Brain microvascular endothelial cell (primary cell): ENCODE results near the gene PEX5L.

Experiments used
- DNase-seq: peaks from one replicate; pipeline ENCODE4 v3.0.0-alpha.2; 2020
- H3K27ac ChIP-seq: fragments of 250-450 bp; sonication (Bioruptor Pico); 2 replicates; pipeline ENCODE4 v1.5.1; 2020; ENCODE audit warnings: mild to moderate bottlenecking, moderate library complexity
- H3K27me3 ChIP-seq: fragments of 250-450 bp; sonication (Bioruptor Pico); replicated peaks from 2 replicates; pipeline ENCODE4 v1.5.1; 2020; ENCODE audit warnings: mild to moderate bottlenecking
- H3K36me3 ChIP-seq: fragments of 250-450 bp; sonication (Bioruptor Pico); replicated peaks from 2 replicates; pipeline ENCODE4 v1.5.1; 2020; ENCODE audit warnings: mild to moderate bottlenecking
- H3K4me3 ChIP-seq: 2 replicates; pipeline ENCODE4 v1.5.1; 2011; ENCODE audit warnings: low read depth, mild to moderate bottlenecking, control low read depth, low read length, moderate library complexity
- in situ Hi-C: cut with HindIII; loops from 2 replicates; pipeline ENCODE4 v1.10.0; 2017; ENCODE audit warnings: low sequenced_read_pairs, low pct_ligation_motif_present
- TF ChIP-seq, protein P1 (sequence below): IDR thresholded peaks from 2 replicates; pipeline ENCODE4 v1.5.1; 2011; ENCODE audit warnings: low read depth, mild to moderate bottlenecking, moderate library complexity, low read length, control low read depth, inconsistent platforms; ENCODE audit errors: missing control alignments

Gene PEX5L

GRCh38 chr3:179957264-179957845 is 79.4 kb downstream of the PEX5L start:
- DNase-seq: no peak
- Histone ChIP-seq H3K4me3 (no peak overlapping the region), H3K36me3 (no peaks in the 10 kb centered on the region), H3K27me3 (no peaks in the 10 kb centered on the region), H3K27ac (no peak overlapping the region)
- TF ChIP-seq, protein P1, sequence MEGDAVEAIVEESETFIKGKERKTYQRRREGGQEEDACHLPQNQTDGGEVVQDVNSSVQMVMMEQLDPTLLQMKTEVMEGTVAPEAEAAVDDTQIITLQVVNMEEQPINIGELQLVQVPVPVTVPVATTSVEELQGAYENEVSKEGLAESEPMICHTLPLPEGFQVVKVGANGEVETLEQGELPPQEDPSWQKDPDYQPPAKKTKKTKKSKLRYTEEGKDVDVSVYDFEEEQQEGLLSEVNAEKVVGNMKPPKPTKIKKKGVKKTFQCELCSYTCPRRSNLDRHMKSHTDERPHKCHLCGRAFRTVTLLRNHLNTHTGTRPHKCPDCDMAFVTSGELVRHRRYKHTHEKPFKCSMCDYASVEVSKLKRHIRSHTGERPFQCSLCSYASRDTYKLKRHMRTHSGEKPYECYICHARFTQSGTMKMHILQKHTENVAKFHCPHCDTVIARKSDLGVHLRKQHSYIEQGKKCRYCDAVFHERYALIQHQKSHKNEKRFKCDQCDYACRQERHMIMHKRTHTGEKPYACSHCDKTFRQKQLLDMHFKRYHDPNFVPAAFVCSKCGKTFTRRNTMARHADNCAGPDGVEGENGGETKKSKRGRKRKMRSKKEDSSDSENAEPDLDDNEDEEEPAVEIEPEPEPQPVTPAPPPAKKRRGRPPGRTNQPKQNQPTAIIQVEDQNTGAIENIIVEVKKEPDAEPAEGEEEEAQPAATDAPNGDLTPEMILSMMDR: no peak
- in situ Hi-C loops: no loop called here

DNA sequence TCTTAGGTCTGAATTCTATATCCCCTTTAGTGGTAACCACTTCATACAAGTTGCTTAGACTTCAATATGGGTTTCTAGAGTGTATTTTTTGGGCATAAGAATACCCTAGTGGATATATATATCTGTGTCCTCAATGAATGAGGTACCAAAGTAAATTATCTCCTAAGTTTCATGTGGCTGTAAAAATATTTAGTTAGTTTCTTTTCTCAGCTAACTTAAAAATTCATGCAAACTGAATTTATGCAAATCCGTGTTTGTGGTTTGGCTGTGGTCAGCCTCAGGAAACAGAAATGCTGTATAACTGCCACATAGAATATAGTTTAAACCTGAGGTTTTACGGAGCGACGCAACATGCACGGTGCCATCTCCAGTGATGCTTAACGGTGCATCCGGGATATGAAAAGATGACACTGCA is 80.3 kb downstream of the PEX5L start:
- TF ChIP-seq, protein P1: no peak
- DNase-seq: no peak
- no peak overlapping the region for H3K4me3 ChIP-seq
- no peak overlapping the region for H3K27ac ChIP-seq
- no peaks in the 10 kb centered on the region for H3K27me3 ChIP-seq
- H3K36me3 ChIP-seq: no peaks in the 10 kb centered on the region
- in situ Hi-C loops: no loop called here

- no peaks in the 10 kb centered on the region for H3K27me3 ChIP-seq
- TF ChIP-seq, protein P1: no peak
- H3K4me3 ChIP-seq: no peak overlapping the region
- in situ Hi-C loops: no loop called here
- H3K27ac ChIP-seq: no peak overlapping the region
- H3K36me3 ChIP-seq: no peaks in the 10 kb centered on the region
- no peak for DNase-seq
Measured at GRCh38 chr3:179955809-179956208, 80.9 kb downstream of the PEX5L start.

- H3K27ac ChIP-seq: no peak overlapping the region
- TF ChIP-seq, protein P1: no peak
- H3K36me3 ChIP-seq: no peaks in the 10 kb centered on the region
- H3K4me3 ChIP-seq: no peak overlapping the region
- in situ Hi-C loops: no loop called here
- no peak for DNase-seq
- H3K27me3 ChIP-seq: no peaks in the 10 kb centered on the region
Measured at GRCh38 chr3:179955286-179955685, 81.5 kb downstream of the PEX5L start.

DNA sequence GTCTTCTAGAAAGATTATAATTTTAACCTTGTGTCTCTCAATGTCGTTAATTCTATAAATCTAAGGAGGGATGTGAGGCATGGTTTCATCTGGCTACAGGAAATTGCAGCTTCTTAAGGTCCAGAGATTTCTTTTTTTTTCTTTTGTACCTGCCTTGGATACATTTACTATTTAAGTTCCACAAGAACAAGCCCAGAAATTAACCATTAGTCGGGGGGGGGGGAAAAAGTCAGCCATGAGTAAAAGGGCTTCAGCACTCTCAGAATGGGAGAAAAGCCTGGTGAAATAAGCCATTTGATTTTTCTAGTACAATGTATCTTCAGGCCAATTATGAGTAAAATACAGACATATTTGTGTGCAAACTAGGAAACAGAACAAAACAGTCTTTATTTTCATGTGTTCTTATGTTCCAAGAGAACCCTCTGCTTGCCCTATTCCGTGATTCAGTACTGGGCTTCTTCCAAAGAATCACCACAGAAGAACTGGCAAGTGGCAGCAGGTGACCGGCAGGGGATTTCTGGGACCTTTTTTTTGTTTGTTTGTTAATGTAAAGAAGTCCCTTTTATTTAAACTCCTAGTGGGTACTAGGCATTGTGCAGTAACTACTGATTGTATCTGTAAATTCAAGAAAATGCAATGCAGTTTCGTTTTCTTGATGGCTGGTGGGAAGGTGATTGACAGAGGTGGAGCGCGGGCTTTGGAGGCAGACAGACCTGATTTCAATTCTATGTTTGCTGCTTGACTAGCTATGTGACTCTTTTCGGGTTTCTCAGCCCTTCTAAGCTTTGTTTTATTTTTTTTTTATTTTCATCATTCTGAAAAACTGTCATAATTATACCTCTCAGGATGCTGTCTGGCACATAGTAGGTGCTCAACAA is 82.5 kb downstream of the PEX5L start:
- Histone ChIP-seq H3K27me3 (no peaks in the 10 kb centered on the region), H3K27ac (no peak overlapping the region), H3K4me3 (no peak overlapping the region), H3K36me3 (no peaks in the 10 kb centered on the region)
- TF ChIP-seq, protein P1: no peak
- DNase-seq: no peak
- in situ Hi-C loops: no loop called here
